ENCODE measurements around the gene TMEM107.

DNA sequence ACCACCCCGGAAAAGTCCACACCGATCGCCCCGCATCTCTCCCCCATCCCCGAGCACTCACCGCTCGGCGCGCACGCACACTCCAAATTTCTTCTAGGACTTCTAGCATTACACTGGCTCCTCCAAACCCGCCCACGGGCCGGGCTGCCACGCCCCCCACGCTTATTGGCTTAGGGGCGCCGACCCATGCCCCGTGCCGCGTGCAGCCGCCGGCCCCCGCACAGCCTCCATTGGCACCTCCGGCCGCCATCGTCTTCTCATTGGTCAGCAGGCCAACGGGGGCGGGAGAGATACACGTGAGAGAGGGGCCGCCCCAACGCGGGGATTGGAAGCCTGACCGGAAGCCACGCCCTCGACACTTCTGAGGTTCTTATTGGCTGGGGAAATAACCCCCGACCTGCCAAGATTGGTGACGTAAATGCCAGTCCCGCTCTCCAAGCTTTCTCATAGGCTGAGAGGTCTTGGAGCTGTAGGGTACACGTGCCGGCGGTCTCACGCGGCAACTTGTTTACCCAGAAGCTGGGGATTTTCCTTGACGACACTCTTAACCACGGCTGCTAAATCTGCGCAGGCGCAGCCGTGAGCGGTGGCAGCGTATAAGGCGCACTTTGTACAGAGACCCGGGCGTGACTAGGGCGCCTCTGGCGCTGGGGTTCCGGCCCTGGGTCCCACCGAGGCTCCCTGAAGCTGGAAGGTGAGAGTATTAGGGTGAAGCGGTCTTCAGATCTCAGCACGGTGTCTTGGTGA lies 19.8 kb downstream of the TMEM107 start:
- no peak for TF ChIP-seq CBX3 (IDR thresholded peaks at IDR 0.05; ENCODE audit: borderline replicate concordance, low read depth)
- TF ChIP-seq ETV6 (conservative IDR thresholded peaks at IDR 0.05 in 1 of 2, IDR thresholded peaks at IDR 0.05 in 1 of 2; ENCODE audit: borderline replicate concordance in 1 of 2, low read depth in 1 of 2), result no peak
- TF ChIP-seq RAD21 (IDR thresholded peaks at IDR 0.05; ENCODE audit: insufficient read depth, low read depth, low read length), result no peak
- TF ChIP-seq, protein P1, sequence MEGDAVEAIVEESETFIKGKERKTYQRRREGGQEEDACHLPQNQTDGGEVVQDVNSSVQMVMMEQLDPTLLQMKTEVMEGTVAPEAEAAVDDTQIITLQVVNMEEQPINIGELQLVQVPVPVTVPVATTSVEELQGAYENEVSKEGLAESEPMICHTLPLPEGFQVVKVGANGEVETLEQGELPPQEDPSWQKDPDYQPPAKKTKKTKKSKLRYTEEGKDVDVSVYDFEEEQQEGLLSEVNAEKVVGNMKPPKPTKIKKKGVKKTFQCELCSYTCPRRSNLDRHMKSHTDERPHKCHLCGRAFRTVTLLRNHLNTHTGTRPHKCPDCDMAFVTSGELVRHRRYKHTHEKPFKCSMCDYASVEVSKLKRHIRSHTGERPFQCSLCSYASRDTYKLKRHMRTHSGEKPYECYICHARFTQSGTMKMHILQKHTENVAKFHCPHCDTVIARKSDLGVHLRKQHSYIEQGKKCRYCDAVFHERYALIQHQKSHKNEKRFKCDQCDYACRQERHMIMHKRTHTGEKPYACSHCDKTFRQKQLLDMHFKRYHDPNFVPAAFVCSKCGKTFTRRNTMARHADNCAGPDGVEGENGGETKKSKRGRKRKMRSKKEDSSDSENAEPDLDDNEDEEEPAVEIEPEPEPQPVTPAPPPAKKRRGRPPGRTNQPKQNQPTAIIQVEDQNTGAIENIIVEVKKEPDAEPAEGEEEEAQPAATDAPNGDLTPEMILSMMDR (IDR thresholded peaks at IDR 0.05 in 2 of 3, conservative IDR thresholded peaks at IDR 0.05 in 1 of 3; ENCODE audit: control insufficient read depth in 2 of 3, extremely low read depth in 1 of 3, insufficient read depth in 1 of 3, low read depth in 3 of 3, low read length in 3 of 3), result peak in 1 of 3 experiments; percentile 23; a peak in 1 of 6 replicates
- TF ChIP-seq TAF1 (IDR thresholded peaks at IDR 0.05; ENCODE audit: borderline replicate concordance, low read depth, low read length), result peak; percentile 83
- TF ChIP-seq KDM1A (IDR thresholded peaks at IDR 0.05; ENCODE audit: borderline replicate concordance), result no peak
- TF ChIP-seq SP1 (IDR thresholded peaks at IDR 0.05; ENCODE audit: low read depth, low read length), result peak; percentile 98
- TF ChIP-seq, protein P2, sequence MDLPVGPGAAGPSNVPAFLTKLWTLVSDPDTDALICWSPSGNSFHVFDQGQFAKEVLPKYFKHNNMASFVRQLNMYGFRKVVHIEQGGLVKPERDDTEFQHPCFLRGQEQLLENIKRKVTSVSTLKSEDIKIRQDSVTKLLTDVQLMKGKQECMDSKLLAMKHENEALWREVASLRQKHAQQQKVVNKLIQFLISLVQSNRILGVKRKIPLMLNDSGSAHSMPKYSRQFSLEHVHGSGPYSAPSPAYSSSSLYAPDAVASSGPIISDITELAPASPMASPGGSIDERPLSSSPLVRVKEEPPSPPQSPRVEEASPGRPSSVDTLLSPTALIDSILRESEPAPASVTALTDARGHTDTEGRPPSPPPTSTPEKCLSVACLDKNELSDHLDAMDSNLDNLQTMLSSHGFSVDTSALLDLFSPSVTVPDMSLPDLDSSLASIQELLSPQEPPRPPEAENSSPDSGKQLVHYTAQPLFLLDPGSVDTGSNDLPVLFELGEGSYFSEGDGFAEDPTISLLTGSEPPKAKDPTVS (IDR thresholded peaks at IDR 0.05; ENCODE audit: low read depth, low read length), result 0 out of 2 replicates have a peak, but pooled peaks have one; percentile 45
- TF ChIP-seq, protein P3, sequence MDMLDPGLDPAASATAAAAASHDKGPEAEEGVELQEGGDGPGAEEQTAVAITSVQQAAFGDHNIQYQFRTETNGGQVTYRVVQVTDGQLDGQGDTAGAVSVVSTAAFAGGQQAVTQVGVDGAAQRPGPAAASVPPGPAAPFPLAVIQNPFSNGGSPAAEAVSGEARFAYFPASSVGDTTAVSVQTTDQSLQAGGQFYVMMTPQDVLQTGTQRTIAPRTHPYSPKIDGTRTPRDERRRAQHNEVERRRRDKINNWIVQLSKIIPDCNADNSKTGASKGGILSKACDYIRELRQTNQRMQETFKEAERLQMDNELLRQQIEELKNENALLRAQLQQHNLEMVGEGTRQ (IDR thresholded peaks at IDR 0.05; ENCODE audit: borderline replicate concordance, low read depth, low read length), result peak; percentile 19; the same call in 1 of the 2 replicates
- TF ChIP-seq, protein P4, sequence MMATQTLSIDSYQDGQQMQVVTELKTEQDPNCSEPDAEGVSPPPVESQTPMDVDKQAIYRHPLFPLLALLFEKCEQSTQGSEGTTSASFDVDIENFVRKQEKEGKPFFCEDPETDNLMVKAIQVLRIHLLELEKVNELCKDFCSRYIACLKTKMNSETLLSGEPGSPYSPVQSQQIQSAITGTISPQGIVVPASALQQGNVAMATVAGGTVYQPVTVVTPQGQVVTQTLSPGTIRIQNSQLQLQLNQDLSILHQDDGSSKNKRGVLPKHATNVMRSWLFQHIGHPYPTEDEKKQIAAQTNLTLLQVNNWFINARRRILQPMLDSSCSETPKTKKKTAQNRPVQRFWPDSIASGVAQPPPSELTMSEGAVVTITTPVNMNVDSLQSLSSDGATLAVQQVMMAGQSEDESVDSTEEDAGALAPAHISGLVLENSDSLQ (IDR thresholded peaks at IDR 0.05), result peak; percentile 97
- no peak for TF ChIP-seq SMC3 (IDR thresholded peaks at IDR 0.05; ENCODE audit: borderline replicate concordance, low read length)
- no peak for TF ChIP-seq NFIC (IDR thresholded peaks at IDR 0.05; ENCODE audit: low read depth, low read length)
- TF ChIP-seq TBL1XR1 (IDR thresholded peaks at IDR 0.05; ENCODE audit: low read depth, low read length), result peak; percentile 42; the same call in 1 of the 2 replicates
